Upper lobe of left lung (tissue), 4 donors: Measurements from ENCODE around the gene IKBKG.

Source experiments
- POLR2A ChIP-seq, 4 donors: fragments of 450-650 bp; IDR thresholded peaks; one replicate each; pipeline ENCODE4 v1.5.1; 2016 to 2017; ENCODE audit warnings: antibody characterized with exemption in 4 of 4, mild to moderate bottlenecking in 2 of 4
- TF ChIP-seq, protein P1 (sequence below), 6 experiments: fragments of 450-650 bp in 4 of 6; fragments of 200-600 bp in 2 of 6; sonication (generic) in 2 of 6; IDR thresholded peaks; one replicate each; pipeline ENCODE4 v1.5.1; 2016 to 2019; ENCODE audit warnings: antibody characterized with exemption in 6 of 6

GRCh38 chrX:154603438-154604430, 56.3 kb downstream of the IKBKG start:
- no peak for TF ChIP-seq POLR2A (IDR thresholded peaks at IDR 0.05)
- TF ChIP-seq, protein P1, sequence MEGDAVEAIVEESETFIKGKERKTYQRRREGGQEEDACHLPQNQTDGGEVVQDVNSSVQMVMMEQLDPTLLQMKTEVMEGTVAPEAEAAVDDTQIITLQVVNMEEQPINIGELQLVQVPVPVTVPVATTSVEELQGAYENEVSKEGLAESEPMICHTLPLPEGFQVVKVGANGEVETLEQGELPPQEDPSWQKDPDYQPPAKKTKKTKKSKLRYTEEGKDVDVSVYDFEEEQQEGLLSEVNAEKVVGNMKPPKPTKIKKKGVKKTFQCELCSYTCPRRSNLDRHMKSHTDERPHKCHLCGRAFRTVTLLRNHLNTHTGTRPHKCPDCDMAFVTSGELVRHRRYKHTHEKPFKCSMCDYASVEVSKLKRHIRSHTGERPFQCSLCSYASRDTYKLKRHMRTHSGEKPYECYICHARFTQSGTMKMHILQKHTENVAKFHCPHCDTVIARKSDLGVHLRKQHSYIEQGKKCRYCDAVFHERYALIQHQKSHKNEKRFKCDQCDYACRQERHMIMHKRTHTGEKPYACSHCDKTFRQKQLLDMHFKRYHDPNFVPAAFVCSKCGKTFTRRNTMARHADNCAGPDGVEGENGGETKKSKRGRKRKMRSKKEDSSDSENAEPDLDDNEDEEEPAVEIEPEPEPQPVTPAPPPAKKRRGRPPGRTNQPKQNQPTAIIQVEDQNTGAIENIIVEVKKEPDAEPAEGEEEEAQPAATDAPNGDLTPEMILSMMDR (IDR thresholded peaks at IDR 0.05): no peak
